ENCODE measurements around the gene ERICH6B. TPM values are rescaled to one million over a fixed set of nuclear protein-coding genes. Genes with fewer than 3 reads are reported as not detected.
"Not testable (repeated sequence)": the region's sequence is repeated elsewhere in the genome, so short reads cannot be mapped to it uniquely, and the experiment has no call there.

The ERICH6B gene
- total RNA-seq (2022) (not detected in 2 replicates), Bru-seq, nascent RNA (not detected), BruChase-seq, experiment 1, labeled RNA remaining after a 6-hour chase (not detected), BruChase-seq, experiment 2, labeled RNA remaining after a 2-hour chase (percentile 1 among the genes with signal in this experiment)
- long read RNA-seq = 0 reads

GRCh38 chr13:45615501-45616101 lies at the start of gene ERICH6B:
TSS of gene ERICH6B (minus strand) at chr13:45615739. CDS start at chr13:45597005, 18,734 bp downstream.
- Mint-ChIP-seq H3K9me3 (ENCODE audit: low read depth, unreplicated experiment) (no peaks in the 10 kb centered on the region), H3K4me1 (ENCODE audit: low read depth, unreplicated experiment) (no peaks in the 10 kb centered on the region), H3K27ac (ENCODE audit: unreplicated experiment) (no peak within 1 kb of the TSS), H3K27me3 (ENCODE audit: unreplicated experiment) (peaks cover 100% of the 10 kb centered on the region), H3K4me3 (ENCODE audit: low read depth, unreplicated experiment) (no peak within 1 kb of the TSS), H3K36me3 (ENCODE audit: insufficient read depth, unreplicated experiment) (no peaks in the 10 kb centered on the region)
- intact Hi-C loops (cut with micrococcal nuclease; ENCODE audit: unreplicated experiment) = no loop called here
- CTCF ChIA-PET = no interaction called here
- BruUV-seq (replicated peaks) = no TSS peak
- DNase-seq = no peak
- TF ChIP-seq, protein P1, sequence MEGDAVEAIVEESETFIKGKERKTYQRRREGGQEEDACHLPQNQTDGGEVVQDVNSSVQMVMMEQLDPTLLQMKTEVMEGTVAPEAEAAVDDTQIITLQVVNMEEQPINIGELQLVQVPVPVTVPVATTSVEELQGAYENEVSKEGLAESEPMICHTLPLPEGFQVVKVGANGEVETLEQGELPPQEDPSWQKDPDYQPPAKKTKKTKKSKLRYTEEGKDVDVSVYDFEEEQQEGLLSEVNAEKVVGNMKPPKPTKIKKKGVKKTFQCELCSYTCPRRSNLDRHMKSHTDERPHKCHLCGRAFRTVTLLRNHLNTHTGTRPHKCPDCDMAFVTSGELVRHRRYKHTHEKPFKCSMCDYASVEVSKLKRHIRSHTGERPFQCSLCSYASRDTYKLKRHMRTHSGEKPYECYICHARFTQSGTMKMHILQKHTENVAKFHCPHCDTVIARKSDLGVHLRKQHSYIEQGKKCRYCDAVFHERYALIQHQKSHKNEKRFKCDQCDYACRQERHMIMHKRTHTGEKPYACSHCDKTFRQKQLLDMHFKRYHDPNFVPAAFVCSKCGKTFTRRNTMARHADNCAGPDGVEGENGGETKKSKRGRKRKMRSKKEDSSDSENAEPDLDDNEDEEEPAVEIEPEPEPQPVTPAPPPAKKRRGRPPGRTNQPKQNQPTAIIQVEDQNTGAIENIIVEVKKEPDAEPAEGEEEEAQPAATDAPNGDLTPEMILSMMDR (IDR thresholded peaks at IDR 0.05; ENCODE audit: unreplicated experiment) = no peak

DNA sequence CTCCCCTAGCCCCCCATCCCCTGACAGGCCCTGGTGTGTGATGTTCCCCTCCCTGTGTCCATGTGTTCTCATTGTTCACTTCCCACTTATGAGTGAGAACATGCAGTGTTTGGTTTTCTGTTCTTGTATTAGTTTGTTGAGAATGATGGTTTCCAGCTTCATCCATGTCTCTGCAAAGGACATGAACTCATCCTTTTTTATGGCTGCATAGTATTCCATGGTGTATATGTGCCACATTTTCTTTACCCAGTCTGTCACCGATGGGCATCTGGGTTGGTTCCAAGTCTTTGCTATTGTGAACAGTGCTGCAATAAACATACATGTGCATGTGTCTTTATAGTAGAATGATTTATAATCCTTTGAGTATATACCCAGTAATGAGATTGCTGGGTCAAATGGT lies 47.4 kb upstream of the ERICH6B start:
- DNase-seq; intact Hi-C loops (cut with micrococcal nuclease; ENCODE audit: unreplicated experiment); H3K36me3 Mint-ChIP-seq (ENCODE audit: insufficient read depth, unreplicated experiment); BruUV-seq (replicated peaks); H3K9me3 Mint-ChIP-seq (ENCODE audit: low read depth, unreplicated experiment); H3K4me1 Mint-ChIP-seq (ENCODE audit: low read depth, unreplicated experiment); H3K27ac Mint-ChIP-seq (ENCODE audit: unreplicated experiment); CTCF ChIA-PET; H3K4me3 Mint-ChIP-seq (ENCODE audit: low read depth, unreplicated experiment): not testable (repeated sequence)
- H3K27me3 Mint-ChIP-seq (ENCODE audit: unreplicated experiment) = peaks cover 41% of the 10 kb centered on the region

DNA sequence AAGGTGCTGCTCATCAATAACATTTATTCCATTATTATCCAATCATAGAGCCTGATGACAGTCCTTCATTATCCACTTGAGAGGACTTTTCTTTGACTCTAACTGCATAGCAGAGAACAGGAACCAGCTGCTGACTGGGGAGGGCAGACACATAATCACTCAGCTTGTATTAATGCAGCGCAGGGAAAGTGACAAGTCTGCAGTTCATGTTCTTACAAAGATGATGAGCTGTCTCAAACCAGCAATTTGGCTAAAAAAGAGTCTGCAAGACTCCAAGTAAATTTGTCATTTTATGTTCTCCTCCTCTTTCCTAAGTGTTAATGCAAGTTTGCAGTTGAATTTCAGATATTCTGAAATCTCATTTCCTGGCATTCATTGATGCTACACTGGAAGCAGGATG lies 46.6 kb upstream of the ERICH6B start:
- TF ChIP-seq, protein P1 (IDR thresholded peaks at IDR 0.05; ENCODE audit: unreplicated experiment) = no peak
- CTCF ChIA-PET = no interaction called here
- H3K27ac Mint-ChIP-seq (ENCODE audit: unreplicated experiment) = no peak overlapping the region
- H3K4me1 Mint-ChIP-seq (ENCODE audit: low read depth, unreplicated experiment) = no peaks in the 10 kb centered on the region
- no peaks in the 10 kb centered on the region for H3K36me3 Mint-ChIP-seq (ENCODE audit: insufficient read depth, unreplicated experiment)
- no peak overlapping the region for H3K4me3 Mint-ChIP-seq (ENCODE audit: low read depth, unreplicated experiment)
- H3K9me3 Mint-ChIP-seq (ENCODE audit: low read depth, unreplicated experiment) = no peaks in the 10 kb centered on the region
- peaks cover 38% of the 10 kb centered on the region for H3K27me3 Mint-ChIP-seq (ENCODE audit: unreplicated experiment)
- no peak for DNase-seq
- no TSS peak for BruUV-seq (replicated peaks)
- intact Hi-C loops (cut with micrococcal nuclease; ENCODE audit: unreplicated experiment) = no loop called here

DNA sequence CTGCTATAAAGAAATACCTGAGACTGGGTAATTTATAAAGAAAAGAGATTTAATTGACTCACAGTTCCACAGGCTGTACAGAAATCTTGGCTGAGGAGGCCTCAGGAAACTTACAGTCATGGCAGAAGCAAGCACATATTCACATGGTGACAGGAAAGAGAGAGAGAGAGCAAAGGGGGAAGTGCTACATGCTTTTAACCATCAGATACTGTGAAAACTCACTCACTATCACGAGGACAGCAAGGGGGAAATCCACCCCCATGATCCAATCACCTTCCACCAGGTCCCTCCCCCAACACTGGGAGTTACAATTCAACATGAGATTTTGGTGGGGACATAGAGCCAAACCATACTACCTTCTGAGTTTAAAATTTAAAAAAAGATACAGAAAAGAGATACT lies 44.9 kb upstream of the ERICH6B start:
- H3K9me3 Mint-ChIP-seq (ENCODE audit: low read depth, unreplicated experiment); H3K4me3 Mint-ChIP-seq (ENCODE audit: low read depth, unreplicated experiment); H3K4me1 Mint-ChIP-seq (ENCODE audit: low read depth, unreplicated experiment); H3K27ac Mint-ChIP-seq (ENCODE audit: unreplicated experiment); DNase-seq; intact Hi-C loops (cut with micrococcal nuclease; ENCODE audit: unreplicated experiment); H3K36me3 Mint-ChIP-seq (ENCODE audit: insufficient read depth, unreplicated experiment); BruUV-seq (replicated peaks): not testable (repeated sequence)
- peaks cover 48% of the 10 kb centered on the region for H3K27me3 Mint-ChIP-seq (ENCODE audit: unreplicated experiment)
- CTCF ChIA-PET = interaction anchor here (0.6 kb wide), 1 partner anchor 363 kb away, joined by 4 read pairs; no protein-coding TSS in a partner anchor

- TF ChIP-seq, protein P1 (IDR thresholded peaks at IDR 0.05; ENCODE audit: unreplicated experiment) = no peak
- DNase-seq = no peak
- no TSS peak for BruUV-seq (replicated peaks)
- Mint-ChIP-seq H3K9me3 (ENCODE audit: low read depth, unreplicated experiment) (no peaks in the 10 kb centered on the region), H3K36me3 (ENCODE audit: insufficient read depth, unreplicated experiment) (no peaks in the 10 kb centered on the region), H3K27ac (ENCODE audit: unreplicated experiment) (no peak overlapping the region), H3K4me1 (ENCODE audit: low read depth, unreplicated experiment) (no peaks in the 10 kb centered on the region), H3K4me3 (ENCODE audit: low read depth, unreplicated experiment) (no peak overlapping the region), H3K27me3 (ENCODE audit: unreplicated experiment) (peaks cover 57% of the 10 kb centered on the region)
- CTCF ChIA-PET = interaction anchor here (0.6 kb wide), 1 partner anchor 423 kb away, joined by 5 read pairs; no protein-coding TSS in a partner anchor
- intact Hi-C loops (cut with micrococcal nuclease; ENCODE audit: unreplicated experiment) = no loop called here
These were observed 44.0 kb upstream of the ERICH6B start for GRCh38 chr13:45659536-45659935.

Measured in Calu3 (cell line).